ENCODE data around the gene HRAS.

DNA sequence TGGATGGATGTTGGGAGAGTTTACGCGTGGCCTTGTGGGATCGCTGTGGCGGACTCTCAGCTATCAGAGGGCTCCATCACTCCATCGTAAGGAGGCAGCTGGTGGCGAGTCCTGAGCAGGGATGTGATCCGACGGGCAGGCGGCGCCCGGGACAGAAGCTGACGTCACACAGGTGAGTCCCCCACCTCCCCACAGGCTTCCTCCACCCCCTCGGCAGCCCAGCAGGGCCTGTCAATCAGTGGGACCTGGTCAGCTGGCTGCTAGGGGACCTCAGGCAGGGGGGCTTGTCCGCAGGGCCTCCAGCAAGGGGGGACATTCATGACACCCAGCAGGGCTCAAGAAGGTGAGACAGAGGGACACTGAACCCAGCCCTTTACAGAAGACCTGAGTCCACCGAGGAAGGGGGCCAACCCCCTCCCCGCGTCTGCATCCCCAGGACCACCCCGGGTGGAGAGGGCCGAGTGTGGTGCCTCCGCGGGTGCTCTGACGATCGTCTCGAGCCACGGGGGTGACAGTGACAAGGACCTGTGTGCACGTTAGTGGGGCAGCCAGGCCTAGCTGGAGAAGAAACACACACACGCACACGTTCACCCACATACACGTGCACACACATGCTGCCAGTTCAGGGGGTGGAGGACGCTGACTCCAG is 7.1 kb downstream of the HRAS start:
- TF ChIP-seq EZH2 (IDR thresholded peaks at IDR 0.05; ENCODE audit: borderline replicate concordance, insufficient read depth, low read depth, low read length, poor library complexity, severe bottlenecking) = no peak
- TF ChIP-seq, protein P1, sequence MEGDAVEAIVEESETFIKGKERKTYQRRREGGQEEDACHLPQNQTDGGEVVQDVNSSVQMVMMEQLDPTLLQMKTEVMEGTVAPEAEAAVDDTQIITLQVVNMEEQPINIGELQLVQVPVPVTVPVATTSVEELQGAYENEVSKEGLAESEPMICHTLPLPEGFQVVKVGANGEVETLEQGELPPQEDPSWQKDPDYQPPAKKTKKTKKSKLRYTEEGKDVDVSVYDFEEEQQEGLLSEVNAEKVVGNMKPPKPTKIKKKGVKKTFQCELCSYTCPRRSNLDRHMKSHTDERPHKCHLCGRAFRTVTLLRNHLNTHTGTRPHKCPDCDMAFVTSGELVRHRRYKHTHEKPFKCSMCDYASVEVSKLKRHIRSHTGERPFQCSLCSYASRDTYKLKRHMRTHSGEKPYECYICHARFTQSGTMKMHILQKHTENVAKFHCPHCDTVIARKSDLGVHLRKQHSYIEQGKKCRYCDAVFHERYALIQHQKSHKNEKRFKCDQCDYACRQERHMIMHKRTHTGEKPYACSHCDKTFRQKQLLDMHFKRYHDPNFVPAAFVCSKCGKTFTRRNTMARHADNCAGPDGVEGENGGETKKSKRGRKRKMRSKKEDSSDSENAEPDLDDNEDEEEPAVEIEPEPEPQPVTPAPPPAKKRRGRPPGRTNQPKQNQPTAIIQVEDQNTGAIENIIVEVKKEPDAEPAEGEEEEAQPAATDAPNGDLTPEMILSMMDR (IDR thresholded peaks at IDR 0.05) = no peak

Measured in B cell (primary cell).